NCI-H128 (cell line): ENCODE data around the gene CDRT15L2.
"Not testable (repeated sequence)": the region's sequence is repeated elsewhere in the genome, so short reads cannot be mapped to it uniquely, and the experiment has no call there.

Source experiments
- DNase-seq: peaks from one replicate; lab custom pipeline; 2025; ENCODE audit not compliant: unreplicated experiment; lab: John Stamatoyannopoulos, UW

Gene CDRT15L2

DNA sequence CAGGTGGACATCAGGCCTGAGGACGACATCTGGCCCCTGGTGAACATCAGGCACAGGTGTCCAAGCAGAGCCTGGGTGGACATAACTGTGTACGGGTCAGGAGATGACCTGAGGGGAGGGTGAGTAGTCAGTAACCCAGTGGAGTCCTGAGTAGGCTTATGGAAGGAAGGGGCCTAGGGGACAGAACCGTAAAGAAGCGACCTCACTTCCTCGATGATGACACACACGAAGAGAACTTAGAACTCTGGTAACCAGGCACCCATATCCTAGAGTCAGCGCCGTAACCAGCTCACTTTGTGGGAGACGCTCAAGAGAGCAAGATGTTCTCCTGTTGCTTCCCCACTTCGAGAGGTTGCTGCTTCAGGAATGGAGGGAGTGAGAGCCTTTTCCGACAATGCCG is at the start of gene CDRT15L2:
Gene CDRT15L2 (plus strand): TSS at position 301 of the 400 bp plus-strand sequence. CDS start 20 bp downstream, at position 321.
- DNase-seq: not testable (repeated sequence)

DNA sequence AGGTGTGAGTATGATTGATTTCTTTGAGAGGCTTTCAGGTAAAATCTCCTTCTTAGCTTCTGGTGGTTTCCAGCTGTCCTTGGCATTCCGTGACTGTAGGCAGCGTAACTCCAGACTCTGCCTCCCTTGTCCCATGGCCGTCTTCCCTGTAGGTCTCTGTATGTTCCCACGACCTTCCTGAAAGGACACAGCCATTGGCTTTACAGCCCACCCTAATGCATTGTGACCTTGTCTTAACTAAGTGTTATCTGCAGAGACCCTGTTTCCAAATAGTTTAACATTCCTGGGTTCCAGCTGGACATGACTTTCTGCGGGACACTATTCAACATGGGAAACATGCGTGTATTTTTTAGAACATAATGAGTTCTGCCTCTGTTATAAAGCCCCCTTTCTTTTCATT is 49.4 kb upstream of the CDRT15L2 start:
- DNase-seq: not testable (repeated sequence)

GRCh38 chr17:20532544-20533090 is 46.9 kb upstream of the CDRT15L2 start:
- not testable (repeated sequence) for DNase-seq

- DNase-seq: not testable (repeated sequence)
Measured at GRCh38 chr17:20533206-20533605, 46.3 kb upstream of the CDRT15L2 start.

DNA sequence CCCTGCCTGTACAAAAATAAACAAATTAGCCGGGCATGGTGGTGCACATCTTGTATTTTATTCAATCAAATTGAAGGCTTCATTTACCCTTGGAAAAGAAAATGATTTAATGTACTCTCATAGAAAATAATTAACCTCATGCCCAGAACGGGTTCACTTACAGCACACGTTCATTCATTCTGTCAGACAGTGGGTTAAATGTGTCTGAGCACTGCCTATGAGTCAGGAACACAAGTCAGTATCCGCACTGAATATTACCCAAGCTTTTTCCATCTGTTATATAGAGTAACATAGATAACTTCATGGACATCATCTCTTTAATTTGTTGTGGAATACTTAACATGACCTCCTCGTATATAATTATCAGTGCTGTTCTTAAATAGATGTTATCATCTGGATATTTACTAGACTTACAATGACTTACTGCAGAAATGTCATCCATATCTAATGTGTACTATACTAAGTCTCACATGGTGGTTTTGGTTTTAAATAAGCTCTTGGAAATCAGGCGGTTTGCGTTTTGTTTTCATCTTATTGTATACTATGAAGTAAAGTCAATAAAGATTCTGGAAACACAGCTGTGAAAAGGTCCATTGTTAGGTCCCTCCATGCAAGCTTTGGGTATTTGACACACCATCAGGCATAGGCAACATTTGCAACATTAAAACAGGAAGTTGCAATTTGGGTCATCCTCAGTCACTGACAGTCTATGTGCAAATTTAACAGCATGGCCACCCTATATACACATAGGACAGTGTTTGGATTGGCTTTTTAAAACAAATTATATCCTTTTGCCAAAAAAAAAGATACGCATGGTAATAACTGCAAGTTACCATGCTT is 44.6 kb upstream of the CDRT15L2 start:
- DNase-seq: not testable (repeated sequence)

- DNase-seq: not testable (repeated sequence)
Measured at GRCh38 chr17:20540414-20540813, 39.1 kb upstream of the CDRT15L2 start.

- DNase-seq: not testable (repeated sequence)
Measured at GRCh38 chr17:20540865-20541264, 38.7 kb upstream of the CDRT15L2 start.

DNA sequence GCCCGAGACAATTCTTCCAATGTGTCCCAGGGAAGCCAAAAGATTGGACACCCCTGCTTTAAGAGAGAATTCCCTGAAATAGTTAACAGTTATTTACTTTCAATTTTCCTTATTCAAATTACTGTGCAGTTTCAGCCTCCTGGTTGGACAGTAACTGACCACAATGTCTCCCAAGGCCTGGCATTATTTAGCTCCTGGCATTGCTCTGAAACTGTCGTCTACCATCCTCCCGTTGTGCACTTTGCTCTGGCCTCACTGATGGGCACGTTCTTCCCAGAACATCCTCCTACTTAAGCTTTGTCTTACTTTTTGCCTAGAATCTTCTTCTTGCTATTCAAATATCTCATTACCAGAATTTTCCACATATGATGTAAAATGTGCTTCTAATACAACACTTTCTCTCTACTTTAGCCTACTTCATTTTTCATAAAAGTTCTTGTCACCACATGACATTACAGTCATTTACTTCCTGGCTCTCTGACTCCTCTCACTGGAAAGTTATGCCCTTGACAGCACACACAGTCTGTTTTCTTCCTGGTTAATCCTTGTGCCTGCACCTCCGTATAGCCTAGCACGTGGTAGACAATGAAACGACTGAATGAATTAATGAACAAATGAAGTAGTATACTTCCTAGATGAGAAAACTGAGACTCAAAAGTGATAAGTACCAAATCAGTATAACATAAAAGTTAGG is 37.5 kb upstream of the CDRT15L2 start:
- DNase-seq: not testable (repeated sequence)

- DNase-seq: not testable (repeated sequence)
Measured at GRCh38 chr17:20547923-20548322, 31.6 kb upstream of the CDRT15L2 start.

- DNase-seq: not testable (repeated sequence)
Measured at GRCh38 chr17:20552920-20553319, 26.6 kb upstream of the CDRT15L2 start.

DNA sequence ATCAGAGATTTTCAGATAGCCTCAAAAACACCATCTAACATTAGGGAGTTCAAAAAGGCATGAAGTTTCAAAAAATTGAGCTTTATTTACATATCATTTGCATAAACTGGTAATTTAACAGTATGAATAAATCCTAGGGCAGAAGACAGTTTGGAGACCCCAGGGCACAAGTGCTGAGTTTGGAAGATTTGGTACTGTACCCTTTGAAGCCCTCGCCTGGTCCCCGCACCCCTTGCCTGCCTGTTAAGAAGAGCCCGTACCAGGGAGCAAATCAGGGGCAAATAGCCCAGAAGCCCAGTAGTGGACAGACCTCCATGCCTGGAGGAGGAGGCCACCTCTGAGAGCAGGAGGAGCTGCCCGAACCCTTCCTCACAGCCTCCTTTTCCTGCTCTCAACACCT is 24.8 kb upstream of the CDRT15L2 start:
- not testable (repeated sequence) for DNase-seq

DNA sequence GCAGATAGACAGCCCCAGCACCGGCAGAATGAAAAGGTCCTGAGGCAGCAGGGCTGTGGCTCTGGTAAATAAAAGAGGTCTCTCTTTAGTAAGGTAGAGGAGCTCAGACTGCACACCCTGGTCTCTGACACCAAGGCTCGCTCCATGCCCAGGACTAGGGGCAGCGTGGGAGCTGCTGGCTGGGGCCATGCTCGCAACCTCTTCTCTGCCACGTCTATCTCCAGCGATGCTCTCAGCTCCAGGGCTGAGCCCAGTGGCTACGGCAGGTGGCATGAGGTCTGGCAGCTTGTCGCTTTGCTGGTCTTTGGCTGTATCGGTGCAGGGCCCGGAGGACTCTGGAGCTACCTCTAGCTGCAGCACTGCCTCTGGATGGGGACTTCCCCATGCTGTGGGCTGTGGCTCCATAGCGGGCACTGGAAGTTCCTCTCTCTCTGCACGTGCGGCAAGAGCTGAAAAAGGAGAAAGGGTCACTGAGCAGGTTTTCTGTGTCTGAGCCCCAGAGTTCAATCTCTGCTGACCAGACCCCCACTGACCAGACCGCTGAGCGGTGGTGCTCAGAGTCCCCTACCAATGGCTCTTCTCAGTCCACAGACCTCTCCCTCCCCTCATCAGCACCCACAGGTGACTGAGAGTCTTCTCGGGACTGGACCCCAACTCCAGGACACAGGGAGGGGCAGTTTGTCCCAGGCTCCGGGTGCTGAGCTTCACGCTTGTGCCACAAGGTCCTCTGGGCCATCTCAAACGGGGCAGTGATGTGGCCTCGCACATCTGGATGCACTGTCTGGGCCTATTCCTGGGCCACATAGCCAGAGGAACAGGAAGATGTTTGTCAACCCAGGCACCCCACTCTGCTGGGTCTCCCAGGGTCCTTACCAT is 24.2 kb upstream of the CDRT15L2 start:
- not testable (repeated sequence) for DNase-seq

DNA sequence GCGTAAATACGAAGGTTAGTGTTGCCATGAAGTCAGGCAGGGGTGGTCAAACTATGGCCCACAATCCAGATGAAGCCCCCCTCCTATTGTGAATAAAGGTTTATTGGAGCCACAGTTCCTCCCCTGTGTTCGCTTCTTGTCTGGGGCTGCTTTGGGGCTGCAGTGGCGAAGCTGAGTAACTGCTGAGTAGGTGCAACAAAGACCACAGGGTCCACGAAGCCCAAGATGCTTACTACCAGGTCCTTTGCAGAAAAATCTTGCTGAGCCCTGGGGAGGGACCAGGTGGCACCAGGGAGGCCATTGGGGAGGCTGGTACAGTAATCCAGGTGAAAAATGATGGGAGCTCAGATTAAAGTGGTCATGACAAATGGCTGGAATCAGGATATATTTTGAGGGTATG is 21.4 kb upstream of the CDRT15L2 start:
- not testable (repeated sequence) for DNase-seq

- not testable (repeated sequence) for DNase-seq
Measured at GRCh38 chr17:20559018-20559417, 20.5 kb upstream of the CDRT15L2 start.

GRCh38 chr17:20562587-20562986 is 16.9 kb upstream of the CDRT15L2 start:
- no peak for DNase-seq

DNA sequence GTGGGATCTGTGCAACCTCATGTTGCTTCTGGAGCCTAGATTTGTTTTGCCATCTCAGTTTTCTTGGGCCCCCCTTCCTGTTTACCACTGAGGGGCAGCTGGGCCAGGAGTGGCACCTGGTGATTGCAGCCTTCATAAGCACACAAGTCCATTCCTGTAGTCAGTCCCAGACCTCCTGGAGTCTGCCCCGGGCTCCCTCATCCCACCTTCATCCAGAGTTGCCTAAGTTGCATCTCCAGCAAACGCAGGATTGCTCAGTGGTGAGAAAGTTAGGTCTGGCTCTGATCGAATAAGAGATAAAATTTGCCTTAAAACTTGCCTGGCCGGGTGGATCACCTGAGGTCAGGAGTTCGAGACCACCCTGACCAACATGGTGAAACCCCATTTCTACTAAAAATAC is 14.3 kb upstream of the CDRT15L2 start:
- DNase-seq: not testable (repeated sequence)

GRCh38 chr17:20565711-20566110 is 13.8 kb upstream of the CDRT15L2 start:
- DNase-seq: no peak

DNA sequence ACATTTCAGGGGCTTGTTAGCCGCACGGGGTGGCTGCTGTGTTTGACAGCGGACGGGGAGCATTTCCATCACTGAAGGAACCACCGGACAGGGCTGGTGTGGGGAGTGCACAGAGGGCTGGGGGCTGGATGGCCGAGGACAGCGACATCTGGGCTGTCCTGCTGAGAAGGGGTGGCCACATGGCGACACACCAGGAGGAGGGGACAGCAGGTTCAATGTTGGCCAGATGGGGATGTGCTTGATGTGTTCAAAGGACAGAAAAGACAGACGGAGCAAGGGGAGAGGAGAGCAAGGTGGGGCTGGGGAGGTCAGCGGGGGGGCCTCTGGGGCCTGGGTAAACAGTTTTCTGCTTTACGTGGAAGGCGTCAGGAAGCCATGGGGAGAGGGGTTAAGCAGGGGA is 12.8 kb upstream of the CDRT15L2 start:
- not testable (repeated sequence) for DNase-seq

- DNase-seq: not testable (repeated sequence)
Measured at GRCh38 chr17:20567421-20567820, 12.1 kb upstream of the CDRT15L2 start.

DNA sequence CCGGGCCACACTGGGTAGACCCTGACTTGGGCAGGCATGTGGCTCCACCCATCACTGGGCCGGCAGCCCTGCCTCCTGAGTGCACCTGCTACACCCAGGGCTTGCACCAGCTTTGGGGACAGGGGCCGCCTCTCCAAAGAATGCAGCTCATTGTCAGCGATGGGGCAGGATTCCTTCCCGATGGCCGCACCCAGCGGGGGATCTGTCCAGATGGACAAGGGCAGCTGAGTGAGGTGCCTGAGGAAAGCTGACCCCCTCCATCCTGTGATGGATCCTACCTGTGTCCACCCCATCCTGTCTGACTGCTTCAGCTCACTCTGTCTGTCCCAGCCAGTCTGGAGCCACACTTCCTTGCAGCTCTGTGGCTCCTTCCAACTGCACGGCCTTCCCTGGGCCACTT is 10.9 kb upstream of the CDRT15L2 start:
- DNase-seq: not testable (repeated sequence)

DNA sequence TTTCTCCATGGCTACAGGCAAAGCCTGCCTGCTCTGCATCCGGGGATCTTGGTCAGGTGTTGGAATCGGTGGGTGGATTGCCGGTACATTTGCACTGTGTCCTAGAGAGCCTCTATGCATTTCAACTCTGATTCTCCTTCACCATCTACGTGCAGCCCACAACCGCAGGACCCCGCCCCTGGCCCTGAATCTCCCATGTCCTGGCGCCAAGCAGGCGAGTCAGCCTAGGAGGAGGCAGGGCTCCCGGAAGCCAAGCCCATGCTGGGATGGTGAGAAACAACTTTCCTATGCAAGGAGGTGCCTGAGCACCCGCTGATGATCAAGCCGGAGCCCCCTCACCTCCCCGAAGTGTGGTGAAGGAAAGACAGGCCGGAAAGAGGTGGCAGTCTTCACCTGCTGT is 7.9 kb upstream of the CDRT15L2 start:
- not testable (repeated sequence) for DNase-seq
